ENCODE results near the gene GNE. TPM values are rescaled to one million over a fixed set of nuclear protein-coding genes. Genes with fewer than 3 reads are reported as not detected.
"Not testable (repeated sequence)": the region's sequence is repeated elsewhere in the genome, so short reads cannot be mapped to it uniquely, and the experiment has no call there.

The GNE gene
- total RNA-seq, result 10 to 100 TPM in 4 of 6 donors, 1 to 10 TPM in 2; 9.0 to 23.6 (median 13.4) TPM

DNA sequence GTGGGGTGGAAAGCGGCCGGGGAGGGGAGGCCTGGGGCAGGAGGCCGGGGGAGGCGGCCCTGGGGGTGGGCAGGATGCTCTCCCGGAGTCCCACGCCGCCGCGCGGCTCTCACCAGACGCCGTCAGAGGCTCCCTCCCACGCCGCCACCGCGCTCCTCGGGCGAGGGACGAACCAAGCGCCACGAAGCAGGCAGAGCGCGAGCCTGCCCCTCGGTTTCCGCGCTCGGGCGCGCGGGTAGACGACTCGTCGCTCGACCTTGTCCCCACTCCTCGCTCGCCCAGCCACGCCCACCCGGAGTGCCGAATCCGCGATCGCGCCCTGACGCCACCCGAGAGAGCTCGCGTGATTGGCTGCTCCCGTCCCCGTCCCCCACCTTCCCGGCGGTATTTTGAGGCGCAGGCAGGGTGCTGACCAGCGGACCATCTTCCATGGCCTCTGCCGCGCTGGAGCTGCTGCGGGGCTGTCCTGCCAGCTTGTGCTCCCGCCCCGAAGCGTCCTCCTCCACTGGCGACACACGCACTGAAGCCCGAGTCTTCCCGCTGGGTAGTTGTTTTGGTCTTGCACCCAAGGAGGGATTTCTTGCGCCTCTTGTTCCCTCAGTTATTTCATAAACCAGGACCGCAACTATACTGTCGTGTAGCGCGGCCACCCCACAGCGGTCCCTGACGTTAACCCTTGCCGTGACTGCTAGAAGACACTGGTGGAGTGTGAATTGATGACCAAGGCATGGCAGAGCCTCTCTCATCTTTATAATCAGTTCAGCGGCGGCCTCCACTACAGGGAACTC, at the start of gene GNE:
Gene GNE (minus strand): TSS at position 241 of the 788 bp plus-strand sequence. CDS start 9,093 bp downstream, outside the sequence.
- H3K4me1 ChIP-seq, result peaks cover 5 to 20% (median 12%) of the 10 kb centered on the region in 4 donors
- peak; percentile 99 for ATAC-seq (ENCODE audit: low FRiP score in 2 of 2)
- WGBS, 2 donors, result 0 to 6% methylated on average over 12 to 16 of the region's 73 CpGs

GRCh38 chr9:36306471-36307306, 48.4 kb upstream of the GNE start:
- WGBS, 2 donors, result 51 to 62% methylated on average over 8 of the region's 8 CpGs
- Histone ChIP-seq H3K36me3 (no peaks in the 10 kb centered on the region), H3K4me1 (peaks cover 0 to 7% (median 0%) of the 10 kb centered on the region in 4 donors), H3K27ac (no peak overlapping the region), H3K27me3 (no peaks in the 10 kb centered on the region), H3K9me3 (no peaks in the 10 kb centered on the region), H3K4me3 (no peak overlapping the region)
- no peak for DNase-seq
- TF ChIP-seq POLR2A (IDR thresholded peaks at IDR 0.05), result no peak
- no peak for TF ChIP-seq CTCF (IDR thresholded peaks at IDR 0.05)
- no peak for TF ChIP-seq POLR2AphosphoS5 (IDR thresholded peaks at IDR 0.05)
- no peak for TF ChIP-seq EP300 (IDR thresholded peaks at IDR 0.05)
- no peak for ATAC-seq (ENCODE audit: low FRiP score in 2 of 2)

More for the DNA sequence above, at the start of gene GNE:
- no peaks in the 10 kb centered on the region for H3K36me3 ChIP-seq
- H3K4me3 ChIP-seq, result peak within 1 kb of the TSS; percentile 98 to 99 (median 98)
- H3K9me3 ChIP-seq, result no peaks in the 10 kb centered on the region
- H3K27ac ChIP-seq, result peak within 1 kb of the TSS; percentile 98 to 99 (median 98)
- H3K27me3 ChIP-seq, result no peaks in the 10 kb centered on the region
- peak in 3 of 4 donors; percentile 78 to 90 (median 89) for TF ChIP-seq POLR2A (IDR thresholded peaks at IDR 0.05)
- TF ChIP-seq CTCF (IDR thresholded peaks at IDR 0.05), result peak in 1 of 6 experiments; percentile 18
- peak; percentile 90 to 94 for TF ChIP-seq POLR2AphosphoS5 (IDR thresholded peaks at IDR 0.05)
- peak in 1 of 4 donors; percentile 17 for TF ChIP-seq EP300 (IDR thresholded peaks at IDR 0.05)
- DNase-seq, result peak; percentile 97 to 99

DNA sequence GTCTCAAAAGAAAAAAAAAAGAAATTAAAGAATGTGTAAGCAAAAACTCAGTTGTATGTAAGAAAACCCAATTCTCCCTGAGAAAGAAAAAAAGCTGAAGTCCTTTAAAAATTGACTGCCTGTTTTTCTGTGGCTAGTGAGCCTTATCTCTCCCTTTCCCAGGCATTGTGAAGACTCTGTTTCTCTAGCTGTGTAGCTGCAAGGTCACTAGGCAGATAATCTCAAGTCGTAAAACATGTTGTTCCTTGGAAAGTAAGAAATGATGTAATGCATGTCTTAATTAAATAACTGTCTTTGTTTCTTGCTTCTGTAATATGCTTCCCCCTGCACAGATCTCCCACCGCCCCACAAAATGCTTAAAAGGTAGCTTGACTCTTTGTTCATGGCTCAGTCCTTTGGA, 46.1 kb upstream of the GNE start:
- not testable (repeated sequence) for DNase-seq, H3K4me1 ChIP-seq
- WGBS, 2 donors, result 89% methylated on average over 2 of the region's 2 CpGs

DNA sequence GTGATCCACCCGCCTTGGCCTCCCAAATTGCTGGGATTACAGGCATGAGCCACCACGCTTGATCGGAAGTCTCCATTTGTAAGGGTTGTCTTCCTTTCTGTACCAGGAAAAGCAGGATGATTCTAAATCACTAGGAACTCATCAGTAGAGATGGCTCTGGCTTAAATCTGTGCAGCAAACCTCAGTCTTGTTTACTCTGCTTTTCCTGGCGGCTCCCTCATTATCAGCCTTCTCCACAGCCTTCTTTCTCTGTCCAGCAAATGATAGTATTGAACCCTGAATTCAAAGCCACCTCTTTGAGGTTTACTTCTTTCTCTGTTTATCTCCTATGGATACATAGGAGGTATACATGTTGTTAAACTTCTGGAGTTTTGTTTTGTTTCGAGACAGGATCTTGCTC, 43.0 kb upstream of the GNE start:
- H3K27me3 ChIP-seq, result no peaks in the 10 kb centered on the region
- no peaks in the 10 kb centered on the region for H3K36me3 ChIP-seq
- no peaks in the 10 kb centered on the region for H3K9me3 ChIP-seq
- no peak for ATAC-seq (ENCODE audit: low FRiP score in 2 of 2)
- H3K4me3 ChIP-seq, result no peak overlapping the region
- TF ChIP-seq POLR2AphosphoS5 (IDR thresholded peaks at IDR 0.05) (no peak), POLR2A (IDR thresholded peaks at IDR 0.05) (no peak), CTCF (IDR thresholded peaks at IDR 0.05) (no peak), EP300 (IDR thresholded peaks at IDR 0.05) (no peak)
- DNase-seq, result no peak
- peaks cover 3 to 8% (median 8%) of the 10 kb centered on the region in 4 donors for H3K4me1 ChIP-seq
- H3K27ac ChIP-seq, result no peak overlapping the region
- WGBS, 2 donors, result 79 to 85% methylated on average over 5 of the region's 5 CpGs

More for the DNA sequence above, 46.1 kb upstream of the GNE start:
- not testable (repeated sequence) for H3K27ac ChIP-seq; H3K36me3 ChIP-seq; ATAC-seq (ENCODE audit: low FRiP score in 2 of 2); H3K27me3 ChIP-seq; H3K9me3 ChIP-seq; H3K4me3 ChIP-seq

GRCh38 chr9:36298566-36298965, 40.3 kb upstream of the GNE start:
- peaks cover 3 to 8% (median 7%) of the 10 kb centered on the region in 4 donors for H3K4me1 ChIP-seq
- 67 to 83% methylated on average over 3 of the region's 3 CpGs for WGBS, 2 donors
- no peaks in the 10 kb centered on the region for H3K27me3 ChIP-seq
- H3K9me3 ChIP-seq, result no peaks in the 10 kb centered on the region
- no peak for DNase-seq
- no peak for ATAC-seq (ENCODE audit: low FRiP score in 2 of 2)
- TF ChIP-seq POLR2A (IDR thresholded peaks at IDR 0.05) (no peak), CTCF (IDR thresholded peaks at IDR 0.05) (no peak), EP300 (IDR thresholded peaks at IDR 0.05) (no peak), POLR2AphosphoS5 (IDR thresholded peaks at IDR 0.05) (no peak)
- no peak overlapping the region for H3K4me3 ChIP-seq
- no peak overlapping the region for H3K27ac ChIP-seq
- no peaks in the 10 kb centered on the region for H3K36me3 ChIP-seq
